GM18861 (cell line): ENCODE results near the gene LMX1B.

ENCODE experiments used
- ATAC-seq: cut with Tn5 transposase; IDR thresholded peaks from one replicate; pipeline ENCODE4 v1.9.1; 2021; ENCODE audit not compliant: unreplicated experiment

The LMX1B gene

GRCh38 chr9:126734877-126735276 lies 121.1 kb downstream of the LMX1B start:
- ATAC-seq, result no peak

- no peak for ATAC-seq
Measured at GRCh38 chr9:126735482-126735881, 121.8 kb downstream of the LMX1B start.

GRCh38 chr9:126738553-126738952 lies 124.8 kb downstream of the LMX1B start:
- ATAC-seq, result no peak

GRCh38 chr9:126743041-126743440 lies 129.3 kb downstream of the LMX1B start:
- no peak for ATAC-seq

- no peak for ATAC-seq
Measured at GRCh38 chr9:126745574-126746411, 132.1 kb downstream of the LMX1B start.
